IPS-20b (cell line): Measurements from ENCODE around the gene PRKCE.

Experiments used
- H3K27ac ChIP-seq: one replicate; pipeline ENCODE4 v1.5.1; 2013; ENCODE audit warnings: low read length
- H3K27me3 ChIP-seq: 2 replicates; pipeline ENCODE4 v1.6.1; 2013; ENCODE audit warnings: mild to moderate bottlenecking, low read length, inconsistent platforms; ENCODE audit not compliant: insufficient read depth
- H3K36me3 ChIP-seq: 2 replicates; pipeline ENCODE4 v1.6.1; 2013; ENCODE audit warnings: low read depth, mild to moderate bottlenecking, inconsistent platforms, low read length, moderate library complexity; ENCODE audit not compliant: insufficient read depth
- H3K4me1 ChIP-seq: 2 replicates; pipeline ENCODE4 v1.6.1; 2013; ENCODE audit warnings: mild to moderate bottlenecking, control low read depth, inconsistent platforms, low read length, moderate library complexity; ENCODE audit not compliant: insufficient read depth
- H3K4me3 ChIP-seq: 2 replicates; pipeline ENCODE4 v1.5.1; 2013; ENCODE audit warnings: mild to moderate bottlenecking, low read length, inconsistent platforms
- H3K9ac ChIP-seq: 2 replicates; pipeline ENCODE4 v1.6.1; 2013; ENCODE audit warnings: low read depth, mild to moderate bottlenecking, inconsistent platforms, low read length, moderate library complexity
- H3K9me3 ChIP-seq: 2 replicates; pipeline ENCODE4 v1.6.1; 2013; ENCODE audit warnings: mild to moderate bottlenecking, low read depth, low read length, inconsistent platforms; ENCODE audit not compliant: insufficient read depth

The PRKCE gene

DNA sequence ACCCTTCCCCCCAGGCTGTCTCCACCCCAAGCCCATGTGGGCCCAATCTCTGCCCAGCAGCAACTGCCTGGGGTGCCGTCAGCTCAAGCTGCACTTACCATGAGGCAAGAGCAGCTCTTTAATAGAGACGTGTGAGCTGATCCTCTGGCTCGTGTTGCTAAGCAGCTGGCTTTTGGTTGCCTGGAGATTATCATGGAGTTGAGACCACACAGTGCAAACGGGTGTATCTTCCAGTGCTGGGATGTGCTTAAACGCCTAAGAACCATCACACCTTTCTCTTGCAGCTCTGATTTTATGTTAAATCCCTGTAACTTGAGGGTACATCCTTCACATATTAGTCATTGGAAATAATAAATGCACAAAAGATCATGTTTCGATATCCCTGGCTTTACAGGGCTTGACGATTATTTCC lies 271.1 kb downstream of the PRKCE start:
- Histone ChIP-seq H3K36me3 (no peaks in the 10 kb centered on the region), H3K27me3 (no peaks in the 10 kb centered on the region), H3K4me3 (no peak overlapping the region), H3K9ac (no peak overlapping the region), H3K9me3 (no peaks in the 10 kb centered on the region), H3K4me1 (no peaks in the 10 kb centered on the region), H3K27ac (no peak overlapping the region)

DNA sequence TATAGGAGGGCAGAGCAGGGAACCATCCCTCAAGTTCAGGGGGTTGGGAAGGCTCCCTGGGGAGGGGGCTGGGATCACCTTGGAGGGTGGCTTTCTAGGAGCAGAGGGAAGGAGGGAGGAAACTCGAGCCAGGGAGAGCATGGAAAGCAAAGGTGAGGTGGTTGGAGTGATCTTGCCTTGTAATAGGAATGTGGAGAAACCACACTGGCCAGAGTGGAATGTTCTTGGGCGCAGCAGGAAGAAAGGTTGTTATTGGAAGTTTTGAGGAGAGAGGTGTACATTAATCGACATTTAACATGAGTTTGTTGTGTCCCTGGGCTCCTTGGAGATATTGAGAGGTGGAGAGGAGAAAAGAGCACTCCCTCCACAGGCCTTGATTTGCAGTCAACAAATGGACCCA lies 272.2 kb downstream of the PRKCE start:
- H3K9me3 ChIP-seq = no peaks in the 10 kb centered on the region
- H3K27me3 ChIP-seq = no peaks in the 10 kb centered on the region
- H3K4me3 ChIP-seq = no peak overlapping the region
- no peaks in the 10 kb centered on the region for H3K36me3 ChIP-seq
- no peak overlapping the region for H3K27ac ChIP-seq
- H3K9ac ChIP-seq = no peak overlapping the region
- H3K4me1 ChIP-seq = no peaks in the 10 kb centered on the region

DNA sequence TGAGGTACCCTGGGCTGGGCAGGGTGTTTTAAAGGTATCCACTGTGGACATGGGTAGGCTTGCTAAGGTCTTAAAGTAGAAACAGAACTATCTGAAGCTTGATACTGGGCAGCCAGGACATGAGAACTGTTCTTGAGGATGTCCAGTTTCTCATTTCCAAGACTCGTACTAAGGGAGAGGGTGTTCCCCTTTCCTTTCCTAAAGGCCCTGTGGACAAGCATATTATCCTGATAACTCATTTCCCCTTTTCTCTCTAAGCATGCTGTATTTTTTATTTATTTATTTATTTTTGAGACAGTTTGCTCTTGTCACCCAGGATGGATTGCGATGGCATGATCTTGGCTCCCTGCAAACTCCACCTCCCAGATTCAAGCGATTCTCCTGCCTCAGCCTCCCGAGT lies 273.6 kb downstream of the PRKCE start:
- no peaks in the 10 kb centered on the region for H3K27me3 ChIP-seq
- H3K27ac ChIP-seq = no peak overlapping the region
- no peaks in the 10 kb centered on the region for H3K4me1 ChIP-seq
- H3K4me3 ChIP-seq = no peak overlapping the region
- H3K36me3 ChIP-seq = no peaks in the 10 kb centered on the region
- H3K9ac ChIP-seq = no peak overlapping the region
- no peaks in the 10 kb centered on the region for H3K9me3 ChIP-seq

DNA sequence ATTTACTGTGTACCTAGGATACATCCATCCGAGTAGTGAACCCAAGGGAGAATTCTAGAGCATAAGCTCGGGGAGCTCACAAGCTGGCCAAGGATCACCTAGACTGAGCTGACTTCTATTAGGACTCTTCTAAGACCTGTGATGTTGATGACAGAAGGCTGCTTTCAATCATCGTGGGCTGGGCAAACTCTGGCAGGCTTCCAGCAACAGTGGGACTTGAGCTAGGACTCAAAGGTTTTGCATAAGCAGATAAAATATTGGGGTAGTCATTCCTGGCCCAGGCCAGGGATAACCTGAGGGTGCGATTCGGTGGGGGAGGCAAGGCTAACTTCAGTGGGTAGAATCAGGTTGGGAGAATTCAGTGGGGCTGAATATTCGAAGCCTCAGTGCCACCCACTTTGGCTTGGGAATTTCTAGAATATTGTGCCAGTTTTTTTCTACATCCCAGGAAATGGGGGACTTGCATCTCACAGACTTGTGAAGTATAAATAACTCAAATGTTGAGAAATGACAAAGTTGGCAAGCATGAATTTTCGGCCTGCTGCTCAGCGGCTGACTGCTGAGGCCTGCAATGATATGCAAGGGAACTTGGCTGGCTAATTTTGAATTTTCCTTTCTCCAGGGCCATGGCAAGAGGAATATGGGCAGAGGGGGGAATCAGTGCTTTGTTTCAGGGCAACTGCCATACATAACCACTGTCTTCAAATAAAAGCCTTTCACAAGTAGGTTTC lies 274.3 kb downstream of the PRKCE start:
- Histone ChIP-seq H3K9me3 (no peaks in the 10 kb centered on the region), H3K9ac (no peak overlapping the region), H3K4me1 (no peaks in the 10 kb centered on the region), H3K27ac (no peak overlapping the region), H3K27me3 (no peaks in the 10 kb centered on the region), H3K4me3 (no peak overlapping the region), H3K36me3 (no peaks in the 10 kb centered on the region)

DNA sequence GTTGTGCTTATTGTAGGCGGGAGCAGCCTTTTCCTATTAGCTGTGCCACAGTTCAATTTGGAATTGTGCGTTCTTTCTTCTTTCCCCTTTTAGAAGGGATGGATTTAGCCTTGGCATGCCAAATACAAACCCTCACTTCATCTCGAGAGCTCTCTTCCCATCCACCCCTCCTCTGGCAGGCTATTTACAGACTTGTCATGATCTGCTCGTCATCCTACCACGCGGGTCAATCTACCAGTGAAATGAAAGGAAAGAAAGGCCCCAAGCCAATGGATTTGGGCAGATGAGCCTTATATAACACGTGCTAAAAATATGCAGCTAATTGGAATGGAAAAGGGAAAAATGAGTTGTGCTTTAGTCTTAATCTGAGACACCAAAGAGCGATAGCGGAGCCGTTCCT lies 277.5 kb downstream of the PRKCE start:
- H3K4me1 ChIP-seq = peaks cover 4% of the 10 kb centered on the region; the same call in 1 of the 2 replicates

DNA sequence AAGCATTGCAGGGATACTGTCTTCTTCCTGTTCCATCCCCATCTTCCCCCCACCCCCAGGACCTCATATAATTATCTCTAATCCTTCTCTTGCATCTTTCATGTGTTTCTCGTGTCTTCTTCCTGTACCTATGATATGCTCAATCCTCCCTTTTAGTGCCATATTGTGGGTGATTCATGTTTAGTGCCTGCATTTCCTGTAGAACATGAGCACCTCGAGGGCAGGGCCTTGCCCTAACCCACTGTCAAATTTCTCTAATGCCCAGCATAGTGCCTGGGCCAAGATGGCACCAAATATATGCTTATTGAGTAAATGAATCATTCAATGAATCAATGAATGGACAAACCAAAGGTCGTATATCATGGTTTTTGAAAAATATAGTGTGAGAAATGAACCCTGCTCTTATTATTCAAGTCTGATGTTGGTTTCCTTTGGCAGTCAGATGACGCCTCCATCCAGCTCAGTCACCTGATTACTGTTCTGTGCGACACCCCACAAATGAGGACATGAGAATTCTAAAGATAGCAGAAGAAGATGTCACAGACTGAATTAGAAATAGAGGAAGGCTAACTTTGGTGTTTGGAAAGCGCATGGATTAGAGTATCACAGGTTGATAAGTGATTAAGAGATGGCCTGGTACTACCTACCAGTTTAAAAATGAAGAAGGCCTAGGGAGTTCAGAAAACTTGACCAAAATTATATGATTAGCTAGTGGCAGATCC lies 278.4 kb downstream of the PRKCE start:
- Histone ChIP-seq H3K4me1 (peaks cover 4% of the 10 kb centered on the region; the same call in 1 of the 2 replicates), H3K27ac (no peak overlapping the region), H3K9ac (no peak overlapping the region), H3K9me3 (no peaks in the 10 kb centered on the region), H3K36me3 (no peaks in the 10 kb centered on the region), H3K4me3 (no peak overlapping the region), H3K27me3 (no peaks in the 10 kb centered on the region)

More for the DNA sequence above, 277.5 kb downstream of the PRKCE start:
- H3K9me3 ChIP-seq = no peaks in the 10 kb centered on the region
- H3K36me3 ChIP-seq = no peaks in the 10 kb centered on the region
- no peak overlapping the region for H3K27ac ChIP-seq
- no peaks in the 10 kb centered on the region for H3K27me3 ChIP-seq
- no peak overlapping the region for H3K9ac ChIP-seq
- no peak overlapping the region for H3K4me3 ChIP-seq

DNA sequence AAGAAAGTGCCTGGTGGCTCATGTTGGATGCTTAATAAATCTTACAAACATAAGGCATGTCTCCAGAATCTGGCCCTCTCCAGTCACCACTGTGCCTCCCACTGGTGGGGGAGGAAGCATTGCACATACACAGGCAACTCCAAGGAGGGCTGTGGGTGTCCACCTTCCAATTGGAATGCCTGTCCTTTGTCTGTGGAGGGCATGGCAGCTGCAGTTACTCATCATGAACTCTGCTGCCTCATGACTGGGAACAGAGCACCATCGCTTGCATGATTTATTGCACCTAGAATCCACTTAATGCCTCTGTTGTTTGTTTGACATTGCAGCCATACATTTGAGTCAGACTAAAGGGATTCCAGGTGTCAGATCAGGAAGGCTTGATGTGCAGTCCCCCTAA lies 278.9 kb downstream of the PRKCE start:
- H3K9ac ChIP-seq = no peak overlapping the region
- no peaks in the 10 kb centered on the region for H3K9me3 ChIP-seq
- no peak overlapping the region for H3K4me3 ChIP-seq
- H3K27me3 ChIP-seq = no peaks in the 10 kb centered on the region
- H3K36me3 ChIP-seq = no peaks in the 10 kb centered on the region
- no peak overlapping the region for H3K27ac ChIP-seq
- H3K4me1 ChIP-seq = peaks cover 4% of the 10 kb centered on the region; the same call in 1 of the 2 replicates

GRCh38 chr2:45932278-45932975 lies 281.0 kb downstream of the PRKCE start:
- Histone ChIP-seq H3K27me3 (no peaks in the 10 kb centered on the region), H3K36me3 (no peaks in the 10 kb centered on the region), H3K4me1 (peaks cover 4% of the 10 kb centered on the region; the same call in 1 of the 2 replicates), H3K4me3 (no peak overlapping the region), H3K27ac (no peak overlapping the region), H3K9ac (no peak overlapping the region), H3K9me3 (no peaks in the 10 kb centered on the region)

GRCh38 chr2:45935791-45936622 lies 284.5 kb downstream of the PRKCE start:
- no peaks in the 10 kb centered on the region for H3K9me3 ChIP-seq
- H3K9ac ChIP-seq = no peak overlapping the region
- H3K36me3 ChIP-seq = no peaks in the 10 kb centered on the region
- no peaks in the 10 kb centered on the region for H3K27me3 ChIP-seq
- H3K4me3 ChIP-seq = no peak overlapping the region
- H3K4me1 ChIP-seq = peaks cover 4% of the 10 kb centered on the region
- H3K27ac ChIP-seq = no peak overlapping the region

DNA sequence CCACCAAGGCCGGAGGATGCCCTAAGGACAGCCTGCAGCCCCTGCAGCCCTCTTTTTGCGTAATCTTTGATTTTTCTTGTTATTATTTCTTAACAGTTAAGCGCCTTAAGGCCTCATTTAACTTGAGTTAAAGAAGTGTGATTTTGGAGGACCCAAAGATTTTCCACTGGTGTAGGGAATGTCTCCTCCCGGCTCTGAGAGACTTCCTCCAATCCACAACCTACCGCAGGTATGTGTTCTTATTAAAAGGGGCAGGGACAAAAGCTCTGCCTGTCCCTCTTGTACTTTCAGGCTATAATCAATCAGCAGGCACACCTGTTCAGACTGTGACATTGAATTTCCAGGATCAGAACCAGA lies 285.1 kb downstream of the PRKCE start:
- H3K9me3 ChIP-seq = no peaks in the 10 kb centered on the region
- no peaks in the 10 kb centered on the region for H3K27me3 ChIP-seq
- no peaks in the 10 kb centered on the region; the same call in none of the 2 replicates for H3K4me1 ChIP-seq
- no peak overlapping the region for H3K9ac ChIP-seq
- no peaks in the 10 kb centered on the region for H3K36me3 ChIP-seq
- no peak overlapping the region for H3K27ac ChIP-seq
- H3K4me3 ChIP-seq = no peak overlapping the region

GRCh38 chr2:45937990-45938389 lies 286.5 kb downstream of the PRKCE start:
- no peaks in the 10 kb centered on the region for H3K27me3 ChIP-seq
- no peaks in the 10 kb centered on the region for H3K36me3 ChIP-seq
- H3K4me1 ChIP-seq = peaks cover 6% of the 10 kb centered on the region
- H3K27ac ChIP-seq = no peak overlapping the region
- H3K4me3 ChIP-seq = no peak overlapping the region
- H3K9me3 ChIP-seq = no peaks in the 10 kb centered on the region
- H3K9ac ChIP-seq = no peak overlapping the region
